OCI-LY3 (cell line): Measurements from ENCODE around the gene SEMA3G.

ENCODE experiments used
- H2AFZ ChIP-seq: fragments of 200-600, 300-600 bp; shearing (Covaris generic); 2 replicates; pipeline ENCODE4 v1.6.0; 2014; ENCODE audit warnings: antibody characterized with exemption, low read depth, low read length
- H3K27ac ChIP-seq: fragments of 200-600, 300-600 bp; sonication (generic); 2 replicates; pipeline ENCODE4 v1.5.1; 2014; ENCODE audit warnings: mild to moderate bottlenecking, low read length, moderate library complexity, mixed read lengths
- H3K27me3 ChIP-seq: fragments of 200-600, 300-600 bp; sonication (generic); 2 replicates; pipeline ENCODE4 v1.6.1; 2014; ENCODE audit warnings: low read depth, low read length, mixed read lengths
- H3K36me3 ChIP-seq: fragments of 200-600, 300-600 bp; sonication (generic); replicated peaks from 2 replicates; pipeline ENCODE3; 2014; ENCODE audit warnings: low read depth, low read length, mixed read lengths
- H3K4me1 ChIP-seq: fragments of 300-600, 200-600 bp; sonication (generic); 2 replicates; pipeline ENCODE4 v1.6.1; 2014; ENCODE audit warnings: low read length, mixed read lengths
- H3K4me2 ChIP-seq: fragments of 200-600, 300-600 bp; sonication (generic); 2 replicates; pipeline ENCODE4 v1.6.1; 2014; ENCODE audit warnings: low read length, mixed read lengths
- H3K4me3 ChIP-seq: fragments of 300-600, 200-600 bp; sonication (generic); 2 replicates; pipeline ENCODE4 v1.5.1; 2014; ENCODE audit warnings: antibody characterized with exemption, mild to moderate bottlenecking, low read length, moderate library complexity
- H3K79me2 ChIP-seq: fragments of 300-600, 200-600 bp; shearing (Covaris generic); 2 replicates; pipeline ENCODE4 v1.6.1; 2014; ENCODE audit warnings: mild to moderate bottlenecking, low read length, mixed read lengths
- H3K9ac ChIP-seq: fragments of 300-600, 200-600 bp; shearing (Covaris generic); 2 replicates; pipeline ENCODE4 v1.6.0; 2014; ENCODE audit warnings: mild to moderate bottlenecking, low read length, moderate library complexity
- H3K9me3 ChIP-seq: fragments of 200-600, 300-600 bp; shearing (Covaris generic); 2 replicates; pipeline ENCODE4 v1.6.1; 2014; ENCODE audit warnings: low read length, mixed read lengths; ENCODE audit not compliant: insufficient read depth
- H4K20me1 ChIP-seq: fragments of 200-600, 300-600 bp; sonication (generic); 2 replicates; pipeline ENCODE4 v1.6.1; 2016; ENCODE audit warnings: low read length, mixed read lengths; ENCODE audit not compliant: insufficient read depth
- CTCF ChIP-seq: fragments of 200-600, 300-600 bp; sonication (generic); IDR thresholded peaks from 2 replicates; pipeline ENCODE4 v1.5.1; 2014; ENCODE audit warnings: antibody characterized with exemption, low read length, low read depth
- EZH2phosphoT487 ChIP-seq: fragments of 200-600 bp; shearing (Covaris generic); IDR thresholded peaks from 2 replicates; pipeline ENCODE4 v1.6.1; 2018; ENCODE audit warnings: antibody characterized with exemption, mixed run types, low read depth

SEMA3G gene

GRCh38 chr3:52456169-52456799 lies 11.4 kb upstream of the SEMA3G start:
- no peaks in the 10 kb centered on the region for H3K9me3 ChIP-seq
- H3K79me2 ChIP-seq = peaks cover 24% of the 10 kb centered on the region
- 0 out of 2 replicates have a peak overlapping the region, but pooled peaks have one; percentile 90 for H2AFZ ChIP-seq
- TF ChIP-seq EZH2phosphoT487 = no peak
- no peak for TF ChIP-seq CTCF
- no peak overlapping the region for H3K27ac ChIP-seq
- peak overlapping the region; percentile 98 for H3K4me2 ChIP-seq
- peak overlapping the region; percentile 93 for H3K4me3 ChIP-seq
- H3K36me3 ChIP-seq = peaks cover 16% of the 10 kb centered on the region
- H3K9ac ChIP-seq = peak overlapping the region; percentile 100
- no peaks in the 10 kb centered on the region for H4K20me1 ChIP-seq
- H3K4me1 ChIP-seq = peaks cover 18% of the 10 kb centered on the region
- no peaks in the 10 kb centered on the region for H3K27me3 ChIP-seq

DNA sequence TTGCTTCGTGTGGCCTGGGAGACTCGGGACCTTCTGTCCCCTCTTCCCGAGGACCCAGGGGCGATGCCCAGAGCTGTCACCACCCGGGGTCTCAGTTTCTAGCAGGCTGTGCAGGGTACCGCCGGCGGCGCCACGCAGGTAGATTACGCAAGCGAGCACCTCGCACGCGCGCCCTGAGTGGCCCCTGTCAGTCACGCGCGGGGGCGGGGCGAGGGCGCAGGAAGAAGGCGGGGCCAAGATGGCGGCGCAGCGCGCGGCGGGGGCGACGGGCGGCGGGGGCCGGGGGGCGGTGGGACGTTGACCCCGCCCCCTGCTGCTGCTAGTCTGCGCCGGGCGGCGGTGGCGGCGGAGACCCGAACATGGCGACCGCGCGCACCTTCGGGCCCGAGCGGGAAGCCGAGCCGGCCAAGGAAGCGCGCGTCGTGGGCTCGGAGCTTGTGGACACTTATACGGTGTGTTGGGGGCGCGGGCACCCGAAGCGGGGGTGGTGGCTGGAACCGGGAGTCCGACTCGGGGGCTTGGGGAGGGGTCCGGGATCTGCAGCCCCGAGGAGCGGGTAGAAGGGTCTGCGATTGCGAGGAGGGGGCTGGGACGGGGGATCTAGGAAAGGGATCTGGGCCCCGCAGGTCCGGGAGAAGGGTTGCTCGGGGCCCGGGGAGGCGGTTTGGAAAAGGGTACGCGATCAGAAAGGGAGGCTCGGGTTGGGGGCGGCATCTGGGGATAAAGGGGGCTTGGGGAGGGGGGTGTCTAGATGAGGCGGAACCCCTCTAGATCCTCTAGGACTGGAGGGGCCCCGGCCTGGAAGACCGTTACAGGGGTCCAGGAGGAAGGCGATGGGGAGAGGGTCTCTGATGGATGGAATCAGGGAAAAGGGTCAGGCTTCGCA lies 10.6 kb upstream of the SEMA3G start, which contains the start of gene NISCH:
Gene NISCH, plus strand, starts transcription at position 322 of the 886 bp plus-strand sequence. Its CDS starts 38 bp downstream, at position 360.
- H3K9me3 ChIP-seq = no peaks in the 10 kb centered on the region
- H3K27ac ChIP-seq = peak within 1 kb of the TSS; percentile 51
- H3K27me3 ChIP-seq = no peaks in the 10 kb centered on the region
- H4K20me1 ChIP-seq = no peaks in the 10 kb centered on the region
- peaks cover 18% of the 10 kb centered on the region for H3K4me1 ChIP-seq
- peak within 1 kb of the TSS; percentile 97 for H2AFZ ChIP-seq
- peak within 1 kb of the TSS; percentile 100 for H3K9ac ChIP-seq
- H3K79me2 ChIP-seq = peaks cover 24% of the 10 kb centered on the region
- TF ChIP-seq CTCF = no peak
- H3K4me3 ChIP-seq = peak within 1 kb of the TSS; percentile 93
- peaks cover 16% of the 10 kb centered on the region for H3K36me3 ChIP-seq
- peak within 1 kb of the TSS; percentile 98 for H3K4me2 ChIP-seq

DNA sequence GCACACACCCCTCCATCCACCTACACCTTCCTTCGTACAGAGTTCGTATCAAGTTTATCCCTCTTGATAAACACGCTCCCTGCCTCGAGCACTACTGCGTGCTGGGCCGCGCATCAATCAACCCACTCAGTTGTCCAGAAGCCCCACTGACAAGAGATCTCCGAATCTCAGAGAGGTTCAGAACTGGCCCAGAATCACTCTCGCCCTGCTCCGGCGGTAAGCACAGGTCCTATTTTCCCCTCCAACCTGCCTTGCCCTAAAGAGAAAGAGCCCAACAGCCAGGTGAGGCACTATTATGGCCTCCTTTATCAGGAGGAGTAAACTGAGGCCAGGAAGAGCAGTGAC lies 10.0 kb upstream of the SEMA3G start:
- peaks cover 13% of the 10 kb centered on the region for H3K36me3 ChIP-seq
- peak overlapping the region; percentile 33 for H3K27ac ChIP-seq
- H2AFZ ChIP-seq = peak overlapping the region; percentile 97

More for the DNA sequence above, 10.0 kb upstream of the SEMA3G start:
- Histone ChIP-seq H3K9ac (peak overlapping the region; percentile 88), H3K4me2 (peak overlapping the region; percentile 97), H3K27me3 (no peaks in the 10 kb centered on the region), H3K9me3 (no peaks in the 10 kb centered on the region), H3K4me1 (peaks cover 18% of the 10 kb centered on the region), H3K4me3 (peak overlapping the region; percentile 93), H3K79me2 (peaks cover 24% of the 10 kb centered on the region), H4K20me1 (no peaks in the 10 kb centered on the region)
- TF ChIP-seq EZH2phosphoT487 (no peak), CTCF (no peak)
